ENCODE data around the gene POLR1A.

Gene POLR1A

DNA sequence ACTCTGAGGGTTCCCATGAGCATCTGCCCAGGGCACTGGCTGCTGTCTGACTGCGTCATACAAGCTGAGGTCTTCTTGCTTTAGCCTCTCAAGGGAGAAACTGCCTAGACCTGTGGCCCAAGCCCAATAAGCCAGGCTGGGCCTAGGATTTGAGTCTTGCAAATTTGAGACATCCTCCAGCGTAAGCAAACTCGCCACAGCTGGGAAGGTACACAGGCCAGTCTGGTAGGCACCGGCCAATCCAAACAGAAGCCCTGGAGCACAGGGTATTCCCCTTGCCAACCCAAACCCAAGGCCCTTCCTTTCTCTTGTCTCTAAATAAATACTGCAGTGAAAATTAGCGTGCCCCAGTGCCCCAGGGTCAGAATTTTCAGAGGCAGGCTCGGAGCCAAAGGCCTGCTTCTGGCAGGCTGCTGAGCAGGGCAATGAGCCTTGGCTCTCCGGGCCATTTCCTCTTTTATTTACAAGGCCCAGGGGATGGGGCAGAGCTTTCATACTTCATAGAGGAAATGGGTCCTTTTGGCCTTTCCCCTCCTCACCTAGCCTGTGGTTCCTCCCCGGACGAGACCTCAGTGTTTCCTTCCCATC, 33.3 kb downstream of the POLR1A start:
- no peak overlapping the region for H3K4me3 ChIP-seq (ENCODE audit: control insufficient read depth, low read depth, low read length)
- no peak for DNase-seq (ENCODE audit: low read depth)
- TF ChIP-seq, protein P1, sequence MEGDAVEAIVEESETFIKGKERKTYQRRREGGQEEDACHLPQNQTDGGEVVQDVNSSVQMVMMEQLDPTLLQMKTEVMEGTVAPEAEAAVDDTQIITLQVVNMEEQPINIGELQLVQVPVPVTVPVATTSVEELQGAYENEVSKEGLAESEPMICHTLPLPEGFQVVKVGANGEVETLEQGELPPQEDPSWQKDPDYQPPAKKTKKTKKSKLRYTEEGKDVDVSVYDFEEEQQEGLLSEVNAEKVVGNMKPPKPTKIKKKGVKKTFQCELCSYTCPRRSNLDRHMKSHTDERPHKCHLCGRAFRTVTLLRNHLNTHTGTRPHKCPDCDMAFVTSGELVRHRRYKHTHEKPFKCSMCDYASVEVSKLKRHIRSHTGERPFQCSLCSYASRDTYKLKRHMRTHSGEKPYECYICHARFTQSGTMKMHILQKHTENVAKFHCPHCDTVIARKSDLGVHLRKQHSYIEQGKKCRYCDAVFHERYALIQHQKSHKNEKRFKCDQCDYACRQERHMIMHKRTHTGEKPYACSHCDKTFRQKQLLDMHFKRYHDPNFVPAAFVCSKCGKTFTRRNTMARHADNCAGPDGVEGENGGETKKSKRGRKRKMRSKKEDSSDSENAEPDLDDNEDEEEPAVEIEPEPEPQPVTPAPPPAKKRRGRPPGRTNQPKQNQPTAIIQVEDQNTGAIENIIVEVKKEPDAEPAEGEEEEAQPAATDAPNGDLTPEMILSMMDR (IDR thresholded peaks at IDR 0.05; ENCODE audit: control insufficient read depth, insufficient read depth, low read depth, low read length, missing control alignments), result no peak

DNA sequence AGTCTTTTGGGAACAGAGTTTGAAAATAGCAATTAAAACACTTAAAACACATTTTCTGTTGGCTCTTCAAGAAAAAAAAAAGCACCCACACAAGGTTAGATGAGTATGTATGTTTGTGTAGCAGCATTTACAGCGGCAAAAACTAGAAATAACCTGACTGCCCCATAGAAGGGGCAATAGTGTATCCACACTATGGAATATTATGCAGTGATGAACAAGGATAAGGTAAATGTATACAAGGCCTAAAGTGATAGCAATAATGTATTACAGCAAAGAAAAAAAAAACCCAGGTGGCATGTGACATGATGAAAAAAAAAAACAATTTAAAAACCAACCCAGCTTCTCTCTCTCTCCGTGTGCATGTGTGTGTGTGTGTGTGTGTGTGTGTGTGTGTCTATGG, 34.8 kb downstream of the POLR1A start:
- TF ChIP-seq, protein P1 (IDR thresholded peaks at IDR 0.05; ENCODE audit: control insufficient read depth, insufficient read depth, low read depth, low read length, missing control alignments), result no peak
- DNase-seq (ENCODE audit: low read depth), result no peak
- H3K4me3 ChIP-seq (ENCODE audit: control insufficient read depth, low read depth, low read length), result no peak overlapping the region

DNA sequence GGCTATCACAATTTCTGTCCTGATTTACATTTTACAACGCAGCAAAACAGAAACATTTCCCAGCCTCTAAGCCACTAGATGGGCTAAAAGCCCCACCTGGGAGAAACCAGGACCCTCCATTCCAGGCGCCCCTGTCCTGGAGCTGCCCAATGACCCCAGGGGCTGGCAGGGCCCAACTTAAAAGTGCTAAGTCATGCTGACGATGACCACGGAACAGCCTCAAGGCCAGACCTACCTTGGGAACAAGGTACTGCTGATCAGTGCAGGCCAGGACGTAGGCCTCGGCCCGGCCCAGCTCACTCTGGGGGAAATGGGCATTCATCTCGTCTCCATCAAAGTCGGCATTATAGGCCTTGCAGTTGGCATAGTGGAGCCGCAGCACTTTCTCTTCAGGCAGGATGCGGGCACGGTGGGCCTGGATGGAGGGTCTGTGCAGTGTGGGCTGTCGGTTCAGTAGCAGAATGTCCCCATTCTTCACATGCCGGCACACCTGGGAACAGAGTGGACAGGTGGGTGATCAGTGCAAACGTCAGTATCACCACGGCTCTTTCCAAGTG, 35.8 kb downstream of the POLR1A start:
- no peak overlapping the region for H3K4me3 ChIP-seq (ENCODE audit: control insufficient read depth, low read depth, low read length)
- DNase-seq (ENCODE audit: low read depth), result no peak
- TF ChIP-seq, protein P1 (IDR thresholded peaks at IDR 0.05; ENCODE audit: control insufficient read depth, insufficient read depth, low read depth, low read length, missing control alignments), result no peak

DNA sequence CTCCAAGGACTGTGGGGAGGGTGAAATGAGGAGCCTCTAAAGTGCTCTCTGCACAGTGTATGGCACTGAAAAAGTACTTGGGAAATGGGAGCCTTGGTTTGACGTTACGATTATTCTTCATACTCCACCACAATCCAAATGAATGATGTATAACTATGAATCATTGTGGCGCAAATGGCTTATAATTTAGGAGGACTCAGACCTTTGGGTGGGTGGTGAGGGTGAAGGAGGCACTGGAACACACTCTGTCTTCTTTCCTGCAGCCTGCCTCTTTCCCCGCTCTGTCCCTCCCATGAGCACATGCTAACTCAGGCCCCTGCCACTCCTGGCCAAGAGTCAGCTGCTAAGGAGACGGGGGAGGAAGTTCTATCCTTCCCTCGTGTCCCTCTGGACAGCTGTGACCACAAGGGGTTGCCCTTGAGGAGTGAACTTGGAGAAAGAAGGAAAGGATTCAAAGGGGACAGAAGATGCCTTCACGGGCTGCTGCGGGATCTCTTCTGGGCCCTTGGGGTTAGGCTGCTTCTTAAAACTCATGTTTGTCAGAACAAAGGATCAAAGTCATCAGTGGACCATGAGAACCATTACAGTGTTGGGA, 36.5 kb downstream of the POLR1A start:
- TF ChIP-seq, protein P1 (IDR thresholded peaks at IDR 0.05; ENCODE audit: control insufficient read depth, insufficient read depth, low read depth, low read length, missing control alignments), result no peak
- H3K4me3 ChIP-seq (ENCODE audit: control insufficient read depth, low read depth, low read length), result no peak overlapping the region
- no peak for DNase-seq (ENCODE audit: low read depth)

DNA sequence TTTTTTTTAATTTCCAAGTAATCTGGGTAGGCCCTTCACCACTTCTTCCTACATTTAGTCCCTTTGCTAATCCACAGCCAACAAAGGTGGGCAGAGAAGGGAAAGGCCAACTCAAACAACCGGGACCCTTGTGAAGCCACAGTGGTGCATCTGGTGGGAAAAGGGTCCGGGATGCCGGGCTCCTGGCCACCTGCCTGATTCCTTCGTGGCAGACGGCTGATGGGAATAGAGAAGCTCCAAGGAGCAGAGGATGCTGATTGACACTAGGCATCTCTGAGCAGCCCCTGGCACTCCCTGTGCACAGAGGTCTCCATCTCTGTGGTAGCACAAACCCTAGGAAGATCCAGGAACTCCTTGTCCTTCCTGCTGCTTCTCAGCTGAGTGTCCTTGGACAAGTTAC, 37.0 kb downstream of the POLR1A start:
- H3K4me3 ChIP-seq (ENCODE audit: control insufficient read depth, low read depth, low read length), result no peak overlapping the region
- TF ChIP-seq, protein P1 (IDR thresholded peaks at IDR 0.05; ENCODE audit: control insufficient read depth, insufficient read depth, low read depth, low read length, missing control alignments), result no peak
- no peak for DNase-seq (ENCODE audit: low read depth)

DNA sequence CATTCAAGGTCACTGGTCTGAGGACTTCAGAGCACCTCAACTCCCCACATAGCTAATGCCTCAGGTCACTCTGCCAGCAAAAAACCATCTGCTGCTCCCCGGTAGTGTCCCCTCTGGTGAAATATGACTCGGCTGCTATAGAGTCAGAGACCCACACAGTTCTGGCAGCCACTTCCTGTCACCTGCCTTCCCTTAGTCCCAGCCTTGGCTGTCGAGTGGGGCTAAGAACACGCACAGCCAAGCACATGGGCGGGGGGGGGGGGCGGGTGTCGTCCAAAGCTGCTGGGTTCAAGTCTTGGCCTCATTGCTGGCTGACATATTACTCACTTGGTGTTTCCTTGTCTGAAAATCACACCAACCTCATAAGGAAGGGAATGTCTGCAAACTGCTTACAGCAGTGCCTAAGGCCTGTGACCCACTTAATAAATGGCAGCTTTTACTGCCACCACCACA, 37.5 kb downstream of the POLR1A start:
- H3K4me3 ChIP-seq (ENCODE audit: control insufficient read depth, low read depth, low read length), result no peak overlapping the region
- no peak for DNase-seq (ENCODE audit: low read depth)

More for the DNA sequence above, 37.5 kb downstream of the POLR1A start:
- TF ChIP-seq, protein P1 (IDR thresholded peaks at IDR 0.05; ENCODE audit: control insufficient read depth, insufficient read depth, low read depth, low read length, missing control alignments), result no peak

Data from AG09309 (cell line).